IgD-negative memory B cell (primary cell): ENCODE results near the gene FILIP1L. TPM values are rescaled to one million over a fixed set of nuclear protein-coding genes. Genes with fewer than 3 reads are reported as not detected.

ENCODE experiments used
- H3K27ac Mint-ChIP-seq, 3 donors: one replicate each; pipeline ENCODE4 v1.8.0; 2020 to 2022; ENCODE audit warnings: mild to moderate bottlenecking in 3 of 3, mixed read lengths in 3 of 3, moderate library complexity in 1 of 3
- H3K27me3 Mint-ChIP-seq: one replicate; pipeline ENCODE4 v1.8.0; 2021; ENCODE audit warnings: mixed read lengths
- H3K36me3 Mint-ChIP-seq: one replicate; pipeline ENCODE4 v1.8.0; 2020; ENCODE audit warnings: mild to moderate bottlenecking, mixed read lengths
- H3K4me1 Mint-ChIP-seq, 3 donors: one replicate each; pipeline ENCODE4 v1.8.0; 2020 to 2022; ENCODE audit warnings: mixed read lengths in 3 of 3, mild to moderate bottlenecking in 1 of 3
- H3K4me3 Mint-ChIP-seq, 4 donors: one replicate each; pipeline ENCODE4 v1.8.0; 2020 to 2022; ENCODE audit warnings: mild to moderate bottlenecking in 4 of 4, mixed read lengths in 4 of 4, moderate library complexity in 3 of 4
- H3K9me3 Mint-ChIP-seq, 3 donors: one replicate each; pipeline ENCODE4 v1.8.0; 2020 to 2021; ENCODE audit warnings: mixed read lengths in 3 of 3, mild to moderate bottlenecking in 1 of 3
- polyA plus RNA-seq: library from polyadenylated mRNA; unstranded; fragments of 300-500 nt; fragmentation: Illumina TruSeq; gene quantifications from one replicate; pipeline ENCODE4 v1.2.3, GENCODE V29; 2021

Gene FILIP1L
- polyA plus RNA-seq, 1 donor from 2014 or later, result 1.1 TPM

- Mint-ChIP-seq H3K27ac (no peak overlapping the region), H3K4me1 (peaks cover 5 to 17% (median 13%) of the 10 kb centered on the region in 3 donors), H3K27me3 (no peaks in the 10 kb centered on the region), H3K36me3 (no peaks in the 10 kb centered on the region), H3K4me3 (no peak overlapping the region), H3K9me3 (no peaks in the 10 kb centered on the region)
Observed at GRCh38 chr3:99874237-99875002, 239.9 kb downstream of the FILIP1L start.

DNA sequence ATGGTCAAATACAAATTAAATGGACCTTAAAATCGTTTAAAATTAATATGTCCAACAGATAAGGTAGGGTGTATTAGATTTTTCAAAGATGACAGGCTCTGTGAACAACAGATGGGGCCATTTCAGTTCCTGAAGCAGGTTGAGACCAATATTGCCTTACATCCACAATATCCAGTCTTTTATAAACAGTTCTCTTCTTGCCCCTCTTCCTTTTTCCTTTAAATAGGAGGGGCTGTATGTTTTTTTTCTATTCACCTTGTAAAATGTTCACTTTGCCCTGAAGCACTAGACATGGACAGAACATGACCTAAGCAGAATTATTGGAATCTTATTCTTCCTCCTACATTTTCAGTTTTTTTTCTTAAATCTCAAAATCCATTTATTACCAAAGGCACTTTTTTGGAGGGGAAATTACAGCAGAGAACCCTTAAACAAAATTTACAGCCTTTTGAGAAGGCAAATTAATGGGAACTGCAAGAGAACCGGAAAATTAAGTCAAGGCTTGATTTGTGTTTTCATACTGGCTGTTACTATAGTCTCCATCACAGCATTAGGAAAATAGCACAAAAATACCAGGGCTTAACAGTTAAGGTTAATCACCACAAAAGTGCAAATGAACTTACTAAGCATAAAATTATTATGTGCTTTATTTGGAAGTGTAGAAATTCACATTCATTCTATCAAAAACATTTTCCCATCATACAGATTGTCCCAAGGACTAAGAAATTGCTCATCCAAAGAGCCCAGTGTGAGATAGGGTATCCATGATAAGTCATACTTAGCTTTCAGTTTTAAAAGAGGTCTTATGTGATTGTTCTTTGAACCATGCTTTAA, 240.8 kb downstream of the FILIP1L start:
- no peak overlapping the region for H3K27ac Mint-ChIP-seq
- no peaks in the 10 kb centered on the region for H3K9me3 Mint-ChIP-seq
- H3K27me3 Mint-ChIP-seq, result no peaks in the 10 kb centered on the region
- no peak overlapping the region for H3K4me3 Mint-ChIP-seq
- H3K4me1 Mint-ChIP-seq, result peaks cover 5 to 17% (median 13%) of the 10 kb centered on the region in 3 donors
- H3K36me3 Mint-ChIP-seq, result no peaks in the 10 kb centered on the region

DNA sequence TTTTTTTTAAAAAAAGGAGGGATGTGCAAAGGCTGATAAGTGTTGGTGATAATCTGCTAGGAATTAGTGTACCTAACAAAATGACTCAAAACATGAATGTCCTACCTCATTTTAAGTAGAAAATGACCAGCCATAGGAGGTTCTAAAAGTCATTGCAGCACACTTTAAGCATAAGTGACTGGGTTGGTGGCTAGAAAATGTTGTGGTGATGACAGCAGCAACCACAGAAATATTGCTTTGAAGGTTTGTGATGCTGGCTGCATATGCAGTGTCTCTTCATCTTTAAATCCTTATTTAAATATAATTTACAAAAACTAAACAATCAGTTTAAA, 241.4 kb downstream of the FILIP1L start:
- no peaks in the 10 kb centered on the region for H3K36me3 Mint-ChIP-seq
- peaks cover 5 to 18% (median 8%) of the 10 kb centered on the region in 3 donors for H3K4me1 Mint-ChIP-seq
- H3K27me3 Mint-ChIP-seq, result no peaks in the 10 kb centered on the region
- no peak overlapping the region for H3K4me3 Mint-ChIP-seq
- H3K9me3 Mint-ChIP-seq, result no peaks in the 10 kb centered on the region
- H3K27ac Mint-ChIP-seq, result no peak overlapping the region

DNA sequence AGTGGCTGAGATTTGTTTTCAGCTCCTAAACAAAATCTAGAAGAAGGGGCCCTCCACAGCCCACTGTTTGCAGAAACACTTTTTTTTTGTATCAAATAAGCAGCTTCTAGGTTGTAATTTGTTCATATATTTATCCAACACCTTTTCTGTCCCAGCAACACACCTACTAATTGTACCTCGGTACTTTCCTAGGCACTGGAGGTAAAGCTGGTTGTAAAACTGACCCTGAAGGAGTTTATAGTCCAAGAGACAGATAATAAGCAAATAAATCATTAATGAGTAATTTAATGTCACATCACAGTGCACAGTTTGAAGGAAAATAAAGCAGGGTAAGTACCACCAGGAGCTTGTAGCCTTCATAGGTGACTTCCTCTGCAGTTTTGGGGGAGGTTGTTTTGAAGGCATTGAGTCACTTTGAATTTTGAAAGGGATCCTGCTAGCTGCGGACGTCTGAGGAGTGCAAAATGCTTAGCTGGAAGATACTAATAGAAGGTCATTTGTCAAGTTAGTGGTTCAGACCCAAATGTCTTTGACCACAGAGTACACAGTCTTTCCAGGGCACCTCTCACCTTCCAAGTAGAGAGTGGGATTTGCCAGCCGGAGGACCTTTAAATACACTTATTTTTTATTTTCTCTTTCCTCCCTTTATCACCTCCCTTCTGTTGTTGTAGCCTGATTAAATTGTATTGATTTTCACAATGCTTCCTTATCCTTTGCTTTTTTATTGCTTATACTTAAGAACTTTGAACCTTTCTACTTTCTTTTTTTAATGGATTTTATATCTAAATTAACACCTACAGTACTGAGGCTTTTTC, 242.9 kb downstream of the FILIP1L start:
- Mint-ChIP-seq H3K4me3 (no peak overlapping the region), H3K27me3 (no peaks in the 10 kb centered on the region), H3K4me1 (peaks cover 5 to 11% (median 5%) of the 10 kb centered on the region in 3 donors), H3K36me3 (no peaks in the 10 kb centered on the region), H3K27ac (peak overlapping the region in 1 of 3 donors; percentile 69), H3K9me3 (no peaks in the 10 kb centered on the region)

- Mint-ChIP-seq H3K4me3 (no peak overlapping the region), H3K4me1 (peaks cover 4 to 10% (median 5%) of the 10 kb centered on the region in 3 donors)
Observed at GRCh38 chr3:99870712-99871111, 243.6 kb downstream of the FILIP1L start.

DNA sequence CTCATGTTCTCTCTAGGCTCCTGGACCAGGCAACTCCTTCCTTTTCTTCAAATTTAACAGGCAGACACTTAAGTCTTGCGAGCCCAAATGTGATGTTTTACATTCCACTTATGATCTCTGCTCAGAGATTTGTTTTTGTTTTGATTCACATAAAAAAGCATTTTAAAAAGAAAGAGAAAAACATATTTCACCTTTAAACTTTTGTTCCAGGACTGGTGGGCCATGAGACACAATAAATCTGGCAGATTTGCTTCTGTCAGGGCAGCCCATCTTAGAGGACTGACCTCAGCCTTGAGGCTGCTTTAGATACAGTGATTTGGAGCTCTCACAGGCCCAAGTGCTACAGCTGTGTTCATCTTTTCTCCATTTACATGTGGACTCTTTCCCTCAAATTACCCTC, 244.7 kb downstream of the FILIP1L start:
- no peaks in the 10 kb centered on the region for H3K27me3 Mint-ChIP-seq
- H3K36me3 Mint-ChIP-seq, result no peaks in the 10 kb centered on the region
- H3K9me3 Mint-ChIP-seq, result no peaks in the 10 kb centered on the region
- no peak overlapping the region for H3K4me3 Mint-ChIP-seq
- no peak overlapping the region for H3K27ac Mint-ChIP-seq
- H3K4me1 Mint-ChIP-seq, result peaks cover 0 to 6% (median 3%) of the 10 kb centered on the region in 3 donors

More at GRCh38 chr3:99870712-99871111, 243.6 kb downstream of the FILIP1L start:
- Mint-ChIP-seq H3K36me3 (no peaks in the 10 kb centered on the region), H3K27me3 (no peaks in the 10 kb centered on the region), H3K27ac (no peak overlapping the region), H3K9me3 (no peaks in the 10 kb centered on the region)

DNA sequence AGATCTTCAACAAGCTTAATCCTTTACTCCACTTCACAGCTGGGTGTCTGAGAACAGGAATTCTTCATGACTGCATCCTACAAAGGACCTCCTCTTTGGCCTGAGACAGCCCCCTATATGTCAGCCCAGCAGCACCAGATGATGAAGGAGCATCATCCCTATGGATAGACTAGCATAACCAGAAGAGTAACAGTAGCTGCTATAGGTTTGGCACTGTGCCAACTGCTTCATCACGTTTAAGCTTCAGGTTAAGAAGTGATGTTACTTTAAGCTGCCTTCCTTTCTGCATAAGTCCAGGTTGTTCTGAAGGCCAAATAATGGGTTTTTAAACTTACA, 246.0 kb downstream of the FILIP1L start:
- no peaks in the 10 kb centered on the region for H3K27me3 Mint-ChIP-seq
- no peak overlapping the region for H3K4me3 Mint-ChIP-seq
- H3K36me3 Mint-ChIP-seq, result no peaks in the 10 kb centered on the region
- no peaks in the 10 kb centered on the region for H3K9me3 Mint-ChIP-seq
- no peak overlapping the region for H3K27ac Mint-ChIP-seq
- H3K4me1 Mint-ChIP-seq, result peaks cover 0 to 6% (median 3%) of the 10 kb centered on the region in 3 donors

DNA sequence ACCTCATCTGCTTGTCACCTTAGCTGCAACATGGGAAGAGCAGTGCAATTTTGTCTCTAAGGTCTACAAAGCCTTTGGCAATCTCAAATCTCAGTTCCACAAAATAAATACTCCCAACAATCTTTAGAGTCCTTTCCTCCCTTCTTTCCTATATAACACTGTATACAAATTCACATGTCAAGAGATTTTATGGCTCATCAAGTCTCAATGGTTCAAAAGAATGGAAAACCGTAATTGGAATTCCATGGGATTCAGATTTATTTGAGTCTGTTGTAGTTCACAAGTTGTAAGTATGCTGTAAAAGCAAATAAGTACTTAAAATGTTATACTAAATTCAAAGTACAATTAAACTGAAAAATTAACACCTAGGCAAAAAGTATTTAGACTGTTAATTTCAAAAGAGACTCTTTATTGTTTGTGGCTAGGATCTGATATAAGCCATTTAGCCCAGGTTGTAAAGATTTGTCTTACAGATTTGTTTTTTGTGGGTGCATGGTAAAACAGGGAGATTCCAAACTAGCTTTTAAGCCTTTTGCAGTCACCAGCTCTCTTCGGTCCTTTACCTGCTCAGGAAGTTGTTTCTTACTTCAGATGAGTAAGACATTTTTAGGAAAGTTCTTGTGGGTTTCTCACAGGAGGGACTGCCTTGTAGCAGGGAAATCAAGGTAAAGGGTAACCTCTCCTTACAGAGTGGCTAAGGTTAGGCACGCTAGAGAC, 246.5 kb downstream of the FILIP1L start:
- Mint-ChIP-seq H3K4me1 (peaks cover 0 to 6% (median 3%) of the 10 kb centered on the region in 3 donors), H3K9me3 (no peaks in the 10 kb centered on the region), H3K36me3 (no peaks in the 10 kb centered on the region), H3K4me3 (no peak overlapping the region), H3K27me3 (no peaks in the 10 kb centered on the region), H3K27ac (peak overlapping the region in 1 of 3 donors; percentile 40)

- H3K36me3 Mint-ChIP-seq, result no peaks in the 10 kb centered on the region
- H3K4me3 Mint-ChIP-seq, result no peak overlapping the region
- H3K27me3 Mint-ChIP-seq, result no peaks in the 10 kb centered on the region
- no peaks in the 10 kb centered on the region for H3K9me3 Mint-ChIP-seq
- H3K27ac Mint-ChIP-seq, result no peak overlapping the region
- peaks cover 0 to 6% (median 3%) of the 10 kb centered on the region in 3 donors for H3K4me1 Mint-ChIP-seq
Observed at GRCh38 chr3:99866261-99866761, 248.0 kb downstream of the FILIP1L start.

DNA sequence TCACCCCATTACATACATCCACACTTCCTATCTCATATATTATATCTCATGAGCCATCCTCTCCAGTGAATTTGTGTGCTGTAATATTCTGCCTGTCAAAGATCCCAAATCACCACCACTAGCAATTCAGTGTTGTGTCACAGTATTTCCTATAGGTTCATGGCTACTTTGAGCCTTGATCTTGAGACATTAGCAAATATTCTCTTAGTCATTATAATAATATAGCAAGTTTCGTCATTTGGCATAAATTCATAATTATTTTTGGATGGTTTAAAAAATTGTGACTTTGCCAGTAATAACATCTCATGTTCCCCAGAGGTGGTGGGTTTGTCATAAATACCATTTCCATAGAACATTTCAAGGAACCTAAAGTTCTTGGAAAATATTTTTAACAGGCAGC, 249.0 kb downstream of the FILIP1L start:
- H3K4me3 Mint-ChIP-seq, result no peak overlapping the region
- H3K9me3 Mint-ChIP-seq, result no peaks in the 10 kb centered on the region
- H3K27ac Mint-ChIP-seq, result no peak overlapping the region
- H3K27me3 Mint-ChIP-seq, result no peaks in the 10 kb centered on the region
- H3K36me3 Mint-ChIP-seq, result no peaks in the 10 kb centered on the region
- peaks cover 0 to 6% (median 4%) of the 10 kb centered on the region in 3 donors for H3K4me1 Mint-ChIP-seq

GRCh38 chr3:99864289-99864688, 250.0 kb downstream of the FILIP1L start:
- no peak overlapping the region for H3K27ac Mint-ChIP-seq
- H3K9me3 Mint-ChIP-seq, result no peaks in the 10 kb centered on the region
- H3K27me3 Mint-ChIP-seq, result no peaks in the 10 kb centered on the region
- no peaks in the 10 kb centered on the region for H3K36me3 Mint-ChIP-seq
- H3K4me1 Mint-ChIP-seq, result peaks cover 0 to 6% (median 4%) of the 10 kb centered on the region in 3 donors
- H3K4me3 Mint-ChIP-seq, result no peak overlapping the region

- H3K4me1 Mint-ChIP-seq, result peaks cover 0 to 6% (median 4%) of the 10 kb centered on the region in 3 donors
- H3K4me3 Mint-ChIP-seq, result no peak overlapping the region
Observed at GRCh38 chr3:99863588-99863987, 250.7 kb downstream of the FILIP1L start.

GRCh38 chr3:99863002-99863401, 251.3 kb downstream of the FILIP1L start:
- Mint-ChIP-seq H3K27me3 (no peaks in the 10 kb centered on the region), H3K4me3 (no peak overlapping the region)

More at GRCh38 chr3:99863588-99863987, 250.7 kb downstream of the FILIP1L start:
- H3K27me3 Mint-ChIP-seq, result no peaks in the 10 kb centered on the region
- no peaks in the 10 kb centered on the region for H3K9me3 Mint-ChIP-seq
- H3K36me3 Mint-ChIP-seq, result no peaks in the 10 kb centered on the region
- H3K27ac Mint-ChIP-seq, result no peak overlapping the region

GRCh38 chr3:99862208-99862607, 252.1 kb downstream of the FILIP1L start:
- peaks cover 0 to 4% (median 3%) of the 10 kb centered on the region in 3 donors for H3K4me1 Mint-ChIP-seq
- no peak overlapping the region for H3K27ac Mint-ChIP-seq
- no peak overlapping the region for H3K4me3 Mint-ChIP-seq
- H3K9me3 Mint-ChIP-seq, result no peaks in the 10 kb centered on the region
- H3K27me3 Mint-ChIP-seq, result no peaks in the 10 kb centered on the region
- H3K36me3 Mint-ChIP-seq, result no peaks in the 10 kb centered on the region

More at GRCh38 chr3:99863002-99863401, 251.3 kb downstream of the FILIP1L start:
- H3K9me3 Mint-ChIP-seq, result no peaks in the 10 kb centered on the region
- no peaks in the 10 kb centered on the region for H3K36me3 Mint-ChIP-seq
- peaks cover 0 to 4% (median 4%) of the 10 kb centered on the region in 3 donors for H3K4me1 Mint-ChIP-seq
- H3K27ac Mint-ChIP-seq, result no peak overlapping the region
